Neural cell (in vitro differentiated cells): ENCODE measurements around the gene TPCN1.

Experiments
- RAD21 ChIP-seq: fragments of 450-650 bp; conservative IDR thresholded peaks from 2 replicates; pipeline ENCODE4 v1.6.1; 2014; ENCODE audit warnings: antibody characterized with exemption, mild to moderate bottlenecking, moderate library complexity
- TF ChIP-seq, protein P1 (sequence below): fragments of 450-650 bp; IDR thresholded peaks from 2 replicates; pipeline ENCODE4 v1.5.1; 2014; ENCODE audit warnings: antibody characterized with exemption, mild to moderate bottlenecking, moderate library complexity; ENCODE audit not compliant: poor library complexity, severe bottlenecking
- TF ChIP-seq, protein P2 (sequence below): IDR thresholded peaks from 2 replicates; pipeline ENCODE4 v1.6.1; 2012; ENCODE audit warnings: borderline replicate concordance

DNA sequence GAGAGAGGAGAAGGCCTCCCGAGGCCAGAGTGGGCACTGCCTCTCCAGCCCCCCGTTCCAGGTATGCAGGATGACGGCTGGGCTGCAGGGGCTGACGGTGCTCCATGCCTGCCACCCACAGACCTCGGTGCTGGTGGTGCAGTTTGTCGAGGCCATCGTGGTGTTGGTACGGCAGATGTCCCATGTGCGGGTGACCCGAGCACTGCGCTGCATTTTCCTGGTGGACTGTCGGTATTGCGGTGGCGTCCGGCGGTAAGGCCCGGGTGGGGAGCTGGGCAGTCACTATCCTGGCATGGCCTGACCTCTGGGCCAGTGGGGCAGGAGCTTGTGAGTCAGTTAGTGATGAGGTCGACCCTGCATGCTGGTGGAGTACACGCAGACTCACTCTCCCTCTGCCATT lies 47.4 kb downstream of the TPCN1 start:
- TF ChIP-seq, protein P1, sequence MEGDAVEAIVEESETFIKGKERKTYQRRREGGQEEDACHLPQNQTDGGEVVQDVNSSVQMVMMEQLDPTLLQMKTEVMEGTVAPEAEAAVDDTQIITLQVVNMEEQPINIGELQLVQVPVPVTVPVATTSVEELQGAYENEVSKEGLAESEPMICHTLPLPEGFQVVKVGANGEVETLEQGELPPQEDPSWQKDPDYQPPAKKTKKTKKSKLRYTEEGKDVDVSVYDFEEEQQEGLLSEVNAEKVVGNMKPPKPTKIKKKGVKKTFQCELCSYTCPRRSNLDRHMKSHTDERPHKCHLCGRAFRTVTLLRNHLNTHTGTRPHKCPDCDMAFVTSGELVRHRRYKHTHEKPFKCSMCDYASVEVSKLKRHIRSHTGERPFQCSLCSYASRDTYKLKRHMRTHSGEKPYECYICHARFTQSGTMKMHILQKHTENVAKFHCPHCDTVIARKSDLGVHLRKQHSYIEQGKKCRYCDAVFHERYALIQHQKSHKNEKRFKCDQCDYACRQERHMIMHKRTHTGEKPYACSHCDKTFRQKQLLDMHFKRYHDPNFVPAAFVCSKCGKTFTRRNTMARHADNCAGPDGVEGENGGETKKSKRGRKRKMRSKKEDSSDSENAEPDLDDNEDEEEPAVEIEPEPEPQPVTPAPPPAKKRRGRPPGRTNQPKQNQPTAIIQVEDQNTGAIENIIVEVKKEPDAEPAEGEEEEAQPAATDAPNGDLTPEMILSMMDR = no peak
- TF ChIP-seq, protein P2, sequence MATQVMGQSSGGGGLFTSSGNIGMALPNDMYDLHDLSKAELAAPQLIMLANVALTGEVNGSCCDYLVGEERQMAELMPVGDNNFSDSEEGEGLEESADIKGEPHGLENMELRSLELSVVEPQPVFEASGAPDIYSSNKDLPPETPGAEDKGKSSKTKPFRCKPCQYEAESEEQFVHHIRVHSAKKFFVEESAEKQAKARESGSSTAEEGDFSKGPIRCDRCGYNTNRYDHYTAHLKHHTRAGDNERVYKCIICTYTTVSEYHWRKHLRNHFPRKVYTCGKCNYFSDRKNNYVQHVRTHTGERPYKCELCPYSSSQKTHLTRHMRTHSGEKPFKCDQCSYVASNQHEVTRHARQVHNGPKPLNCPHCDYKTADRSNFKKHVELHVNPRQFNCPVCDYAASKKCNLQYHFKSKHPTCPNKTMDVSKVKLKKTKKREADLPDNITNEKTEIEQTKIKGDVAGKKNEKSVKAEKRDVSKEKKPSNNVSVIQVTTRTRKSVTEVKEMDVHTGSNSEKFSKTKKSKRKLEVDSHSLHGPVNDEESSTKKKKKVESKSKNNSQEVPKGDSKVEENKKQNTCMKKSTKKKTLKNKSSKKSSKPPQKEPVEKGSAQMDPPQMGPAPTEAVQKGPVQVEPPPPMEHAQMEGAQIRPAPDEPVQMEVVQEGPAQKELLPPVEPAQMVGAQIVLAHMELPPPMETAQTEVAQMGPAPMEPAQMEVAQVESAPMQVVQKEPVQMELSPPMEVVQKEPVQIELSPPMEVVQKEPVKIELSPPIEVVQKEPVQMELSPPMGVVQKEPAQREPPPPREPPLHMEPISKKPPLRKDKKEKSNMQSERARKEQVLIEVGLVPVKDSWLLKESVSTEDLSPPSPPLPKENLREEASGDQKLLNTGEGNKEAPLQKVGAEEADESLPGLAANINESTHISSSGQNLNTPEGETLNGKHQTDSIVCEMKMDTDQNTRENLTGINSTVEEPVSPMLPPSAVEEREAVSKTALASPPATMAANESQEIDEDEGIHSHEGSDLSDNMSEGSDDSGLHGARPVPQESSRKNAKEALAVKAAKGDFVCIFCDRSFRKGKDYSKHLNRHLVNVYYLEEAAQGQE = no peak
- no peak for TF ChIP-seq RAD21
